Neuronal stem cell (in vitro differentiated cells): ENCODE results near the gene ATP5ME.

ENCODE experiments used
- DNase-seq: peaks from one replicate; pipeline ENCODE4 v3.0.0-alpha.2; 2013; ENCODE audit warnings: low spot score
- H2AFZ ChIP-seq: one replicate; pipeline ENCODE4 v1.6.1; 2013; ENCODE audit warnings: mild to moderate bottlenecking, low read length, inconsistent platforms
- H2AK5ac ChIP-seq: 2 replicates; pipeline ENCODE4 v1.6.1; 2013; ENCODE audit warnings: low read depth, mild to moderate bottlenecking, inconsistent platforms, low read length, moderate library complexity, mixed read lengths
- H2BK120ac ChIP-seq: 2 replicates; pipeline ENCODE4 v1.6.1; 2013; ENCODE audit warnings: low read depth, mild to moderate bottlenecking, inconsistent platforms, low read length, moderate library complexity, mixed read lengths
- H2BK12ac ChIP-seq: one replicate; pipeline ENCODE4 v1.6.1; 2013; ENCODE audit warnings: low read length, inconsistent platforms
- H2BK15ac ChIP-seq: 2 replicates; pipeline ENCODE4 v1.6.1; 2013; ENCODE audit warnings: mild to moderate bottlenecking, low read length, inconsistent platforms, mixed read lengths
- H2BK5ac ChIP-seq: one replicate; pipeline ENCODE4 v1.6.1; 2013; ENCODE audit warnings: inconsistent platforms, mild to moderate bottlenecking, low read length, moderate library complexity
- H3K14ac ChIP-seq: one replicate; pipeline ENCODE4 v1.6.1; 2013; ENCODE audit warnings: low read length, inconsistent platforms
- H3K18ac ChIP-seq: 2 replicates; pipeline ENCODE4 v1.6.1; 2013; ENCODE audit warnings: low read length, inconsistent platforms
- H3K23ac ChIP-seq: 2 replicates; pipeline ENCODE4 v1.6.1; 2013; ENCODE audit warnings: low read depth, mild to moderate bottlenecking, mixed read lengths, low read length, inconsistent platforms; ENCODE audit not compliant: poor library complexity
- H3K27ac ChIP-seq: replicated peaks from 3 replicates; pipeline ENCODE4 v1.5.1; 2013; ENCODE audit warnings: low read length, inconsistent platforms
- H3K27me3 ChIP-seq, 3 experiments: 2 replicates each; pipeline ENCODE4 v1.6.1; 2013; ENCODE audit warnings: low read length in 3 of 3, mild to moderate bottlenecking in 2 of 3, inconsistent platforms in 1 of 3, low read depth in 1 of 3, mixed read lengths in 1 of 3, moderate library complexity in 1 of 3; ENCODE audit not compliant: control insufficient read depth in 3 of 3, insufficient read depth in 3 of 3
- H3K36me3 ChIP-seq, 2 donors: replicated peaks in 1 of 2; 2 replicates each; pipeline ENCODE4 v1.6.1; 2013; ENCODE audit warnings: low read length in 2 of 2; ENCODE audit not compliant: control insufficient read depth in 2 of 2, insufficient read depth in 2 of 2
- H3K4ac ChIP-seq: 2 replicates; pipeline ENCODE4 v1.6.1; 2013; ENCODE audit warnings: inconsistent platforms, mild to moderate bottlenecking, low read length, moderate library complexity
- H3K4me1 ChIP-seq, 2 donors: 1 replicate in 1 of 2; 2 replicates in 1 of 2; pipeline ENCODE4 v1.6.1; 2013; ENCODE audit warnings: low read length in 2 of 2, low read depth in 1 of 2; ENCODE audit not compliant: control insufficient read depth in 2 of 2, insufficient read depth in 1 of 2
- H3K4me2 ChIP-seq: one replicate; pipeline ENCODE4 v1.6.1; 2013; ENCODE audit warnings: mild to moderate bottlenecking, low read length, inconsistent platforms; ENCODE audit not compliant: insufficient read depth, poor library complexity, severe bottlenecking
- H3K4me3 ChIP-seq, 2 donors: 2 replicates each; pipeline ENCODE4 v1.5.1; 2013; ENCODE audit warnings: low read length in 2 of 2, mild to moderate bottlenecking in 2 of 2, inconsistent platforms in 1 of 2, moderate library complexity in 1 of 2
- H3K79me1 ChIP-seq: one replicate; pipeline ENCODE4 v1.6.1; 2013; ENCODE audit warnings: low read depth, mild to moderate bottlenecking, inconsistent platforms, low read length, moderate library complexity
- H3K9ac ChIP-seq: one replicate; pipeline ENCODE4 v1.6.1; 2013; ENCODE audit warnings: mild to moderate bottlenecking, low read depth, low read length, inconsistent platforms; ENCODE audit not compliant: poor library complexity
- H3K9me3 ChIP-seq, 2 donors: replicated peaks in 1 of 2; 2 replicates each; pipeline versions ENCODE3 to v1.6.1; 2013; ENCODE audit warnings: low read length in 2 of 2, mild to moderate bottlenecking in 2 of 2, inconsistent platforms in 1 of 2, low read depth in 1 of 2, mixed read lengths in 1 of 2, moderate library complexity in 1 of 2; ENCODE audit not compliant: control insufficient read depth in 2 of 2, insufficient read depth in 1 of 2
- H4K8ac ChIP-seq: one replicate; pipeline ENCODE4 v1.6.1; 2013; ENCODE audit warnings: low read depth, mild to moderate bottlenecking, inconsistent platforms, low read length, moderate library complexity
- H4K91ac ChIP-seq: one replicate; pipeline ENCODE4 v1.6.1; 2013; ENCODE audit warnings: low read length, low read depth, mild to moderate bottlenecking, inconsistent platforms; ENCODE audit not compliant: poor library complexity
- WGBS, 2 donors: extraction: QIAGEN DNeasy Blood & Tissue Kit; methylation state at CpG; one replicate each; pipeline ENCODE4 v1.1.7; 2013; ENCODE audit warnings: missing lambda C conversion rate in 2 of 2, mixed read lengths in 1 of 2; ENCODE audit not compliant: insufficient read length in 2 of 2, insufficient replicate concordance in 1 of 2; ENCODE audit errors: extremely low coverage in 2 of 2; 5-methylcytosine and 5-hydroxymethylcytosine counted together

Gene ATP5ME

GRCh38 chr4:628311-628741 is 45.8 kb downstream of the ATP5ME start:
- Histone ChIP-seq H3K9ac (peak overlapping the region; percentile 35), H3K27ac (no peak overlapping the region), H3K79me1 (peaks cover 2% of the 10 kb centered on the region), H3K4me1 (peaks cover 3 to 16% of the 10 kb centered on the region in 2 donors), H3K4ac (peak overlapping the region; percentile 31), H3K18ac (peak overlapping the region; percentile 19), H2BK12ac (no peak overlapping the region), H3K4me2 (no peak overlapping the region), H2BK5ac (no peak overlapping the region), H3K27me3 (peaks cover 0 to 12% (median 2%) of the 10 kb centered on the region in 3 experiments), H3K4me3 (no peak overlapping the region), H3K36me3 (no peaks in the 10 kb centered on the region), H4K91ac (no peak overlapping the region), H3K9me3 (peaks cover 4 to 11% of the 10 kb centered on the region in 2 donors), H3K14ac (no peak overlapping the region), H2AFZ (peak overlapping the region; percentile 5), H2BK120ac (no peak overlapping the region), H3K23ac (no peak overlapping the region), H2AK5ac (peak overlapping the region; percentile 56), H4K8ac (no peak overlapping the region), H2BK15ac (no peak overlapping the region)
- no peak for DNase-seq
- no CpG with 5 or more reads among the region's 17 CpGs for WGBS, 2 donors

GRCh38 chr4:627347-628125 is 46.5 kb downstream of the ATP5ME start:
- Histone ChIP-seq H3K23ac (no peak overlapping the region), H4K8ac (no peak overlapping the region), H3K18ac (no peak overlapping the region), H2AK5ac (peak overlapping the region; percentile 65), H3K27ac (no peak overlapping the region), H2BK12ac (no peak overlapping the region), H3K4ac (no peak overlapping the region), H4K91ac (no peak overlapping the region), H2BK5ac (no peak overlapping the region), H3K14ac (no peak overlapping the region), H2BK120ac (no peak overlapping the region), H3K9me3 (peaks cover 5 to 11% of the 10 kb centered on the region in 2 donors), H3K4me3 (no peak overlapping the region), H3K36me3 (no peaks in the 10 kb centered on the region), H2BK15ac (peak overlapping the region; percentile 13), H2AFZ (no peak overlapping the region), H3K27me3 (peaks cover 0 to 12% (median 3%) of the 10 kb centered on the region in 3 experiments), H3K4me2 (no peak overlapping the region), H3K4me1 (peaks cover 3 to 16% of the 10 kb centered on the region in 2 donors), H3K9ac (peak overlapping the region; percentile 54), H3K79me1 (peaks cover 2% of the 10 kb centered on the region)
- no peak for DNase-seq
- WGBS, 2 donors: no CpG with 5 or more reads among the region's 15 CpGs

- Histone ChIP-seq H3K4me3 (no peak overlapping the region), H2AFZ (no peak overlapping the region), H3K79me1 (no peaks in the 10 kb centered on the region), H3K9ac (peak overlapping the region; percentile 79), H3K14ac (peak overlapping the region; percentile 90), H3K23ac (no peak overlapping the region), H2BK12ac (peak overlapping the region; percentile 80), H2BK5ac (peak overlapping the region; percentile 62), H2BK15ac (peak overlapping the region; percentile 95), H4K8ac (peak overlapping the region; percentile 54), H2BK120ac (peak overlapping the region; percentile 56), H3K36me3 (no peaks in the 10 kb centered on the region), H3K4me1 (peaks cover 3 to 16% of the 10 kb centered on the region in 2 donors), H3K27ac (no peak overlapping the region), H3K27me3 (peaks cover 0 to 12% (median 3%) of the 10 kb centered on the region in 3 experiments), H3K9me3 (peaks cover under 1 to 3% of the 10 kb centered on the region in 2 donors), H2AK5ac (peak overlapping the region; percentile 95), H3K4ac (no peak overlapping the region), H3K18ac (peak overlapping the region; percentile 84), H4K91ac (peak overlapping the region; percentile 64), H3K4me2 (no peak overlapping the region)
- DNase-seq: no peak
- WGBS, 2 donors: no CpG with 5 or more reads among the region's 20 CpGs
Observed at GRCh38 chr4:626201-627091, 47.6 kb downstream of the ATP5ME start.
